Liver (tissue), 3 donors: Measurements from ENCODE around the gene TTC23.

ENCODE experiments used
- EGR1 ChIP-seq, 2 donors: IDR thresholded peaks; 2 replicates each; pipeline ENCODE4 v1.6.1; 2016 to 2018; ENCODE audit warnings: antibody characterized with exemption in 2 of 2, low read depth in 2 of 2
- SP1 ChIP-seq: IDR thresholded peaks from 2 replicates; pipeline ENCODE4 v1.6.1; 2018; ENCODE audit warnings: antibody characterized with exemption, mild to moderate bottlenecking
- YY1 ChIP-seq: IDR thresholded peaks from 2 replicates; pipeline ENCODE4 v1.6.1; 2016; ENCODE audit warnings: antibody characterized with exemption, mild to moderate bottlenecking
- TF ChIP-seq, protein P1 (sequence below): fragments of 150-350 bp; IDR thresholded peaks from 2 replicates; pipeline ENCODE4 v1.5.1; 2017; ENCODE audit warnings: improper control_type of control experiment, low read depth, low read length; ENCODE audit not compliant: missing input control
- TF ChIP-seq, protein P2 (sequence below): IDR thresholded peaks from 2 replicates; pipeline ENCODE4 v1.6.1; 2016; ENCODE audit warnings: antibody characterized with exemption
- donor health status: healthy.
- donor health status: healthy.

DNA sequence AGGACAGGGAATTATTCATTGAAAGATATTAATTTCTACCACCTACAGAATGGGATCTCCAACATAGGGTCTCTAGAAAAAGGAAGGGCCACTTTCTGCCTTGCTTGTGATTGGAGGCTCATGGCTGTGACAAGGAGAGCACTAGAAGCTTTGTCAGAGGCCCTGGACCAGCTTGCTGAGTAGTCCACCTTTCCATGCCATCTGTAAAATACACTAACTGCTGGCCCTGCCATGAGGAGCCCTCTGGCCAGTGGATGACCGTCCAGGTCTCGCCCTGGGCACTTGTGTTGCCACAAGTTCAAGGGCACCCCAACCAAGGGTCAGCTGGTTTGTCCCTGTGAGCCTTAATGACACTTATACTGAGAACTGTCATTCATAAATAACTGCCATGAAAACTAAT lies 146.1 kb downstream of the TTC23 start:
- TF ChIP-seq, protein P1, sequence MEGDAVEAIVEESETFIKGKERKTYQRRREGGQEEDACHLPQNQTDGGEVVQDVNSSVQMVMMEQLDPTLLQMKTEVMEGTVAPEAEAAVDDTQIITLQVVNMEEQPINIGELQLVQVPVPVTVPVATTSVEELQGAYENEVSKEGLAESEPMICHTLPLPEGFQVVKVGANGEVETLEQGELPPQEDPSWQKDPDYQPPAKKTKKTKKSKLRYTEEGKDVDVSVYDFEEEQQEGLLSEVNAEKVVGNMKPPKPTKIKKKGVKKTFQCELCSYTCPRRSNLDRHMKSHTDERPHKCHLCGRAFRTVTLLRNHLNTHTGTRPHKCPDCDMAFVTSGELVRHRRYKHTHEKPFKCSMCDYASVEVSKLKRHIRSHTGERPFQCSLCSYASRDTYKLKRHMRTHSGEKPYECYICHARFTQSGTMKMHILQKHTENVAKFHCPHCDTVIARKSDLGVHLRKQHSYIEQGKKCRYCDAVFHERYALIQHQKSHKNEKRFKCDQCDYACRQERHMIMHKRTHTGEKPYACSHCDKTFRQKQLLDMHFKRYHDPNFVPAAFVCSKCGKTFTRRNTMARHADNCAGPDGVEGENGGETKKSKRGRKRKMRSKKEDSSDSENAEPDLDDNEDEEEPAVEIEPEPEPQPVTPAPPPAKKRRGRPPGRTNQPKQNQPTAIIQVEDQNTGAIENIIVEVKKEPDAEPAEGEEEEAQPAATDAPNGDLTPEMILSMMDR, result no peak
- no peak for TF ChIP-seq SP1
- no peak for TF ChIP-seq YY1
- no peak for TF ChIP-seq EGR1 (IDR thresholded peaks at IDR 0.05; ENCODE audit: low read depth in 2 of 2)
- TF ChIP-seq, protein P2, sequence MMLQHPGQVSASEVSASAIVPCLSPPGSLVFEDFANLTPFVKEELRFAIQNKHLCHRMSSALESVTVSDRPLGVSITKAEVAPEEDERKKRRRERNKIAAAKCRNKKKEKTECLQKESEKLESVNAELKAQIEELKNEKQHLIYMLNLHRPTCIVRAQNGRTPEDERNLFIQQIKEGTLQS, result no peak
